ENCODE results near the gene DST.

DST gene
- long read RNA-seq, partial matches to known transcripts = 30 of 40 reads
- long read RNA-seq, other reads (novel, unspliced or antisense) = 7 of 40 reads

GRCh38 chr6:56642366-56643261, at the start of gene DST:
Gene DST (minus strand): TSS chr6:56642889.
- Histone ChIP-seq H3K27me3 (ENCODE audit: insufficient read depth, poor library complexity, severe bottlenecking) (no peaks in the 10 kb centered on the region), H3K27ac (replicated peaks) (no peak within 1 kb of the TSS), H3K4me3 (replicated peaks; ENCODE audit: insufficient read depth, low read length) (no peak within 1 kb of the TSS)
- no peak for DNase-seq (ENCODE audit: low read depth in 1 of 2, low spot score in 1 of 2)
- TF ChIP-seq SPI1 (IDR thresholded peaks at IDR 0.05; ENCODE audit: borderline replicate concordance, low read depth) (no peak), GABPA (IDR thresholded peaks at IDR 0.05; ENCODE audit: low read depth) (no peak), POLR2AphosphoS5 (IDR thresholded peaks at IDR 0.05; ENCODE audit: low read depth) (no peak), CTCF (IDR thresholded peaks at IDR 0.05; ENCODE audit: insufficient read depth, low read length) (no peak)
- TF ChIP-seq, protein P1, sequence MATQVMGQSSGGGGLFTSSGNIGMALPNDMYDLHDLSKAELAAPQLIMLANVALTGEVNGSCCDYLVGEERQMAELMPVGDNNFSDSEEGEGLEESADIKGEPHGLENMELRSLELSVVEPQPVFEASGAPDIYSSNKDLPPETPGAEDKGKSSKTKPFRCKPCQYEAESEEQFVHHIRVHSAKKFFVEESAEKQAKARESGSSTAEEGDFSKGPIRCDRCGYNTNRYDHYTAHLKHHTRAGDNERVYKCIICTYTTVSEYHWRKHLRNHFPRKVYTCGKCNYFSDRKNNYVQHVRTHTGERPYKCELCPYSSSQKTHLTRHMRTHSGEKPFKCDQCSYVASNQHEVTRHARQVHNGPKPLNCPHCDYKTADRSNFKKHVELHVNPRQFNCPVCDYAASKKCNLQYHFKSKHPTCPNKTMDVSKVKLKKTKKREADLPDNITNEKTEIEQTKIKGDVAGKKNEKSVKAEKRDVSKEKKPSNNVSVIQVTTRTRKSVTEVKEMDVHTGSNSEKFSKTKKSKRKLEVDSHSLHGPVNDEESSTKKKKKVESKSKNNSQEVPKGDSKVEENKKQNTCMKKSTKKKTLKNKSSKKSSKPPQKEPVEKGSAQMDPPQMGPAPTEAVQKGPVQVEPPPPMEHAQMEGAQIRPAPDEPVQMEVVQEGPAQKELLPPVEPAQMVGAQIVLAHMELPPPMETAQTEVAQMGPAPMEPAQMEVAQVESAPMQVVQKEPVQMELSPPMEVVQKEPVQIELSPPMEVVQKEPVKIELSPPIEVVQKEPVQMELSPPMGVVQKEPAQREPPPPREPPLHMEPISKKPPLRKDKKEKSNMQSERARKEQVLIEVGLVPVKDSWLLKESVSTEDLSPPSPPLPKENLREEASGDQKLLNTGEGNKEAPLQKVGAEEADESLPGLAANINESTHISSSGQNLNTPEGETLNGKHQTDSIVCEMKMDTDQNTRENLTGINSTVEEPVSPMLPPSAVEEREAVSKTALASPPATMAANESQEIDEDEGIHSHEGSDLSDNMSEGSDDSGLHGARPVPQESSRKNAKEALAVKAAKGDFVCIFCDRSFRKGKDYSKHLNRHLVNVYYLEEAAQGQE (IDR thresholded peaks at IDR 0.05; ENCODE audit: insufficient replicate concordance, low read depth) = no peak

DNA sequence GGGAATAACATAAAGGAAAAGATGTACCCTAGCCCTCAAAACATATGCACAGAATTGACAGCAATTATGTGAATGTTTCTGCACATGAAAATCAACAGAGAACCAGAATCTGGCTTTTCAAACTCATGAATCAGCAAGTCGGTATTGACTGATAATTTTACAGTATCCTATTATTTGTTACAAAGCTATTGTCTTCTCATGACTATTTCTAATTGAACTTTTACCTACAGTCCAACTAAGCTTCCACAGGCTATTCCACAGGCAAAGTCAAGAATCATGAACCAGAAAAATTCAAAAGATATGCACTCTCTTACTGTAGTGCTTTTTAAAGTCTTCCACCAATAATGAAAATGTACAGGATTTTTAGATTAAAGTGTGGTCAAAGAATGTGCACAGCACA, 49.1 kb upstream of the DST start:
- TF ChIP-seq SPI1 (IDR thresholded peaks at IDR 0.05; ENCODE audit: borderline replicate concordance, low read depth) = no peak
- TF ChIP-seq GABPA (IDR thresholded peaks at IDR 0.05; ENCODE audit: low read depth) = no peak
- no peak for TF ChIP-seq CTCF (IDR thresholded peaks at IDR 0.05; ENCODE audit: insufficient read depth, low read length)
- no peak for TF ChIP-seq POLR2AphosphoS5 (IDR thresholded peaks at IDR 0.05; ENCODE audit: low read depth)
- TF ChIP-seq, protein P1 (IDR thresholded peaks at IDR 0.05; ENCODE audit: insufficient replicate concordance, low read depth) = no peak
- Histone ChIP-seq H3K27me3 (ENCODE audit: insufficient read depth, poor library complexity, severe bottlenecking) (no peaks in the 10 kb centered on the region), H3K27ac (replicated peaks) (no peak overlapping the region), H3K4me3 (replicated peaks; ENCODE audit: insufficient read depth, low read length) (no peak overlapping the region)
- DNase-seq (ENCODE audit: low read depth in 1 of 2, low spot score in 1 of 2) = no peak

- no peak for TF ChIP-seq POLR2AphosphoS5 (IDR thresholded peaks at IDR 0.05; ENCODE audit: low read depth)
- TF ChIP-seq CTCF (IDR thresholded peaks at IDR 0.05; ENCODE audit: insufficient read depth, low read length) = no peak
- no peak for TF ChIP-seq SPI1 (IDR thresholded peaks at IDR 0.05; ENCODE audit: borderline replicate concordance, low read depth)
- TF ChIP-seq, protein P1 (IDR thresholded peaks at IDR 0.05; ENCODE audit: insufficient replicate concordance, low read depth) = no peak
- TF ChIP-seq GABPA (IDR thresholded peaks at IDR 0.05; ENCODE audit: low read depth) = no peak
- no peak overlapping the region for H3K4me3 ChIP-seq (replicated peaks; ENCODE audit: insufficient read depth, low read length)
- no peak overlapping the region for H3K27ac ChIP-seq (replicated peaks)
- no peak for DNase-seq (ENCODE audit: low read depth in 1 of 2, low spot score in 1 of 2)
- H3K27me3 ChIP-seq (ENCODE audit: insufficient read depth, poor library complexity, severe bottlenecking) = no peaks in the 10 kb centered on the region
Measured at GRCh38 chr6:56691286-56691595, 48.6 kb upstream of the DST start.
